ENCODE measurements around the gene PCNX2.

PCNX2 gene

DNA sequence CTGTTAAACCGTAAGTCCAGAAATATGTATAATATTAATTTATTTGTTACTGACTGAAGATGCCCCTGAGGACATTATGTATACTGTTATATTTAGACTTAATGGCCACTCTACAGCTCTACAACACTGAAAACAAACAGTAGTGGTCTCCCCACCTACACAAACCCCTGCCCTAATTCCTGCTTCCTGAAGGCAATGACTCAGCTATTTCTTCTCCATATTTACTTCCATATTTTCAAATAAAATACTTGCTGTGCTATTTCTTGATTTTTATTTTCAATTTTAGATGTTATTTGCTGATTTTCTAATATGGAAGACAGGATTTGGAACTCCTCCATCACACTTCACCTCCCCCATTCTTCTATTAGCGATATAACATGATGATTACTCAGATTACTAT, 97.6 kb downstream of the PCNX2 start:
- TF ChIP-seq, protein P1, sequence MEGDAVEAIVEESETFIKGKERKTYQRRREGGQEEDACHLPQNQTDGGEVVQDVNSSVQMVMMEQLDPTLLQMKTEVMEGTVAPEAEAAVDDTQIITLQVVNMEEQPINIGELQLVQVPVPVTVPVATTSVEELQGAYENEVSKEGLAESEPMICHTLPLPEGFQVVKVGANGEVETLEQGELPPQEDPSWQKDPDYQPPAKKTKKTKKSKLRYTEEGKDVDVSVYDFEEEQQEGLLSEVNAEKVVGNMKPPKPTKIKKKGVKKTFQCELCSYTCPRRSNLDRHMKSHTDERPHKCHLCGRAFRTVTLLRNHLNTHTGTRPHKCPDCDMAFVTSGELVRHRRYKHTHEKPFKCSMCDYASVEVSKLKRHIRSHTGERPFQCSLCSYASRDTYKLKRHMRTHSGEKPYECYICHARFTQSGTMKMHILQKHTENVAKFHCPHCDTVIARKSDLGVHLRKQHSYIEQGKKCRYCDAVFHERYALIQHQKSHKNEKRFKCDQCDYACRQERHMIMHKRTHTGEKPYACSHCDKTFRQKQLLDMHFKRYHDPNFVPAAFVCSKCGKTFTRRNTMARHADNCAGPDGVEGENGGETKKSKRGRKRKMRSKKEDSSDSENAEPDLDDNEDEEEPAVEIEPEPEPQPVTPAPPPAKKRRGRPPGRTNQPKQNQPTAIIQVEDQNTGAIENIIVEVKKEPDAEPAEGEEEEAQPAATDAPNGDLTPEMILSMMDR (IDR thresholded peaks at IDR 0.05; ENCODE audit: low read depth, low read length, missing control alignments): no peak
- no peak for DNase-seq (ENCODE audit: extremely low read depth, low read depth)
- no peak overlapping the region for H3K4me3 ChIP-seq (replicated peaks; ENCODE audit: low read depth, low read length)

DNA sequence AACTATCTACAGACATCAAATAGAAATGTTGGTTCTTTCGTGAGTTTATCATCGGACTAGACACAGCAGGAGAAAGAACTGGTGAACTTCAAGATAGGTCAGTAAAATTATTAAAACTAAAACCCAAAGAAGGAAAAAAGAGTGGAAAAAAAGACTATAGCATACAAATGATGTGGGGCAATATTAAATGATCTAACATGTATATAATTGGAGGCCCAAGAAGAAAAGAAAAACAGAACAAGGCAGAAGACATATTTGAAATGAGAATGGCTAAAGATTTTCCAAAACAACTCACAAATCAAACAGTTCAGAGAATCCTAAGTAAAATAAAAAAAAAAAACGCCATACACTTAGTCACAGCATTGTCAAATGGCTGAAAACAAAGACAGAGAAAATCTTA, 101.8 kb downstream of the PCNX2 start:
- no peak overlapping the region for H3K4me3 ChIP-seq (replicated peaks; ENCODE audit: low read depth, low read length)
- TF ChIP-seq, protein P1 (IDR thresholded peaks at IDR 0.05; ENCODE audit: low read depth, low read length, missing control alignments): no peak
- DNase-seq (ENCODE audit: extremely low read depth, low read depth): no peak

DNA sequence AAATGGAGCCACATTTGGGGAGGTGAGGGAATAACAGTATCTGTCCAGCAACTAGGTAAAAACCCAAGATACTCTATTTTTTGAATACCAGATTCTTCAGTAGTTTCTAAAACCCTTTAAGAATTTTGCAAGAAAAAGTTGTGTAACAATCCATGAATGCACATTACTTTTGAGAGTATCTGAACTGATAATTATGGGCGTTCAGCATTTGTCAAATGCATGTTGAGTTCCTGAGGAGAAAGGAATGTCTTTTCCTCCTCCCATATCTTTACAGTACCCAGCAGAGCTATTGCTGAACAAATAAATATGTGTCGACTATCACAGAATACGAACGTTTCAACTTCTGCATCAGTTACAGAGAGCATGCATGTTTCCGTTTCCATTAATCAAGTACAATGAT, 104.5 kb downstream of the PCNX2 start:
- DNase-seq (ENCODE audit: extremely low read depth, low read depth): no peak
- TF ChIP-seq, protein P1 (IDR thresholded peaks at IDR 0.05; ENCODE audit: low read depth, low read length, missing control alignments): no peak

DNA sequence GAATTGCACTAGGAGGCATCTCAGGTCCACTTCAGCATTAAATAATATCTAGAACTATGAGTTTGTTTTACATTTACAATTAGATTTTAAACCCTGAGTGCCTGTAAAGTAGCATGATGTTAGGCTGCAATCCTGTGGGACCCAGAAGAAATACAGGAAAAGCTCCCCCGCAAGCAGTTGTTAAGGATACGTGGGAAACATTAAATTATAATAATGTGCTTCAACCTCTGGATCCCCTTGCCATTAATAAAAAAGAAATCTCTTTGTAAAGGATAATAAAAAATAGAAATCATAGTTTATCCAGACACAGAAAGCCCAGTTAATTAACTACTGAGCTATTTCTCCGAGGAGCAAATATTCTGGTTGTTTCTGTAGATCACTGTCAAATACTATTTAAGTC, 106.0 kb downstream of the PCNX2 start:
- H3K4me3 ChIP-seq (replicated peaks; ENCODE audit: low read depth, low read length): no peak overlapping the region
- DNase-seq (ENCODE audit: extremely low read depth, low read depth): no peak
- TF ChIP-seq, protein P1 (IDR thresholded peaks at IDR 0.05; ENCODE audit: low read depth, low read length, missing control alignments): no peak

More for the DNA sequence above, 104.5 kb downstream of the PCNX2 start:
- no peak overlapping the region for H3K4me3 ChIP-seq (replicated peaks; ENCODE audit: low read depth, low read length)

DNA sequence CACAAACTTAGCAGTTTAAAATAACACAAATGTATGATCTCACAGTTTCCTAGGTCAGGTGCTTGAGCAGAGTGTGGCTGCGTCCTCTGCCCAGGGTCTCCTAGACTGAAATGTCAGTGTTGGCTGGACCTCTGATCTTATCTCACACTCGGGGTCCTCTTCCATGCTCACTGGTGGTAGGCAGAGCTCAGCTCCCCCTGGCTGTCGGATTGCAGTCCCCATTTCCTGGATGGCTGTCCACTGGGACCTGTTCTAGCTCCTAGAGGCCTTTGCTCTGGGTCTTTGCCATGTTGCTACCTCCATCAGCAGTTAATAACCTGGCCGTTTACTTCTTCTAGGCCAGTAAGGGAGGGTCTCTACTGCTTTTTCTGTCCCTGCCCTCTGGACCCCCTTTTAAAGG, 107.5 kb downstream of the PCNX2 start:
- no peak overlapping the region for H3K4me3 ChIP-seq (replicated peaks; ENCODE audit: low read depth, low read length)
- TF ChIP-seq, protein P1 (IDR thresholded peaks at IDR 0.05; ENCODE audit: low read depth, low read length, missing control alignments): no peak
- no peak for DNase-seq (ENCODE audit: extremely low read depth, low read depth)

DNA sequence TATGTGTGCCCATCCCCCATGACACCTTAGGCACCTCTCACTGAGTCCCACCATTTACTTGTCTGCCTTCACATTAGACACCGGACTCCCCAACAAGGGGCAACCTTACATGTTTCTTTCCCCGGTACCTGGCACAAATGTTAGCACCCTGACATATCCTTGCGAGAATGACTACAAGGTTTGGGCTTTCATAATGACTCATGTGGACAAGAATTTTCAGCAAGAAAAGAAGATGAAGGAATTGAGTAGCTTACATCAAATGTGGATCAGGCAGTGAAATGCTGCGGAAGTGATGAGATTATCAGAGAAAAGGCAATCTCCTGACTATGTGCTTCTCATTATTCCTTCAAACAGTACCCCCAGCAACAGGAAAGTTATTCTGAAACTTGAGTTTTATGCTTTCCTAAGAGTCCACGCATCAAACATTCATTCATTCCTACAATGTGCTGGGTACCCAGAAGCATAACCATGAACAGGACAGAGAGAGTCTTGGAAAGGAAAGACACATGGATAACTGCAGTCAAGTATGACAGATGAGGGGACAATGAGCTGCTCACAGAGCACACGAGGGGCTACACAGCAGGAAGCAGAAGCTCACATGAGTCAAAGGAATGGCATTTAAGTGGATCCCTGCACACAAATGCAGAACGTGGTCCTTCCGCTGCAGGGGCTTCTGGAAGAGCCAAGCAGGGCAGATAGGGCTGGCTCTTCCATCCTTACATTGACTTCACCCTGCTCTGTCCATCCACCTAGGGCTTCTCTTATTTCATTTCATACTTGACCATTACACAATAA, 112.1 kb downstream of the PCNX2 start:
- DNase-seq (ENCODE audit: extremely low read depth, low read depth): no peak
- TF ChIP-seq, protein P1 (IDR thresholded peaks at IDR 0.05; ENCODE audit: low read depth, low read length, missing control alignments): no peak
- no peak overlapping the region for H3K4me3 ChIP-seq (replicated peaks; ENCODE audit: low read depth, low read length)

DNA sequence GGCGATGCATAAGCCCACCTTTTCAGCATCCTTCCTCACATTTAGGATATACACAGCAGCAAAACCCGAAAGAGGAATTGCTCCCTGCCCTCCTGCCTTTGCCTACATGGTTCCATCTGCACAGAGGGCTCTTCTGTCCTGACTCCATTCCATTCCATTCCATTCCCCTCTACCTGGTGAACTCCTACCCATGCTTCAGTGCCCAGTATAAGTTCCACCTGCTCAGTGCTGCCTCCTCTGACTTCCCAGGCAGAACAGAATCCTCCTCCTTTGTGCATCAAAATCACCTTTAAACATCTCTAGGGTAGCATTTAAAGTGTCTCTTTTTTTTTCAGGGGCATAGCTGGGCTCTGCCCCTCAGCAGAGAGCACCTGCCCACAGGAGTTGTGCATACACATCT, 112.9 kb downstream of the PCNX2 start:
- TF ChIP-seq, protein P1 (IDR thresholded peaks at IDR 0.05; ENCODE audit: low read depth, low read length, missing control alignments): no peak
- H3K4me3 ChIP-seq (replicated peaks; ENCODE audit: low read depth, low read length): no peak overlapping the region
- no peak for DNase-seq (ENCODE audit: extremely low read depth, low read depth)

Measured in HFF-Myc (cell line).